Epithelial cell of proximal tubule (primary cell): ENCODE measurements around the gene KLHL29. TPM values are rescaled to one million over a fixed set of nuclear protein-coding genes. Genes with fewer than 3 reads are reported as not detected.

ENCODE experiments used
- DNase-seq: peaks from one replicate; pipeline ENCODE4 v3.0.0-alpha.2; 2011; ENCODE audit warnings: low read depth
- H3K4me3 ChIP-seq: 2 replicates; pipeline ENCODE4 v1.5.1; 2011; ENCODE audit warnings: low read depth, mild to moderate bottlenecking, low read length
- CTCF ChIP-seq: conservative IDR thresholded peaks from 2 replicates; pipeline ENCODE4 v1.5.1; 2012; ENCODE audit warnings: low read depth, mild to moderate bottlenecking, low read length
- total RNA-seq: library from RNA; depleted of rRNA; stranded (reverse); fragments of >200 nt; gene quantifications from 2 replicates; pipeline ENCODE4 v1.2.3, GENCODE V29; 2015

Gene KLHL29
- total RNA-seq, 1 donor from 2014 or later = 12.0 TPM

- H3K4me3 ChIP-seq = no peak overlapping the region
- TF ChIP-seq CTCF = no peak
- DNase-seq = no peak
These were observed 207.2 kb downstream of the KLHL29 start for GRCh38 chr2:23592061-23592685.

GRCh38 chr2:23592898-23593751 is 208.1 kb downstream of the KLHL29 start:
- no peak overlapping the region for H3K4me3 ChIP-seq
- DNase-seq = no peak
- no peak for TF ChIP-seq CTCF

GRCh38 chr2:23593752-23594459 is 208.9 kb downstream of the KLHL29 start:
- DNase-seq = no peak
- no peak overlapping the region for H3K4me3 ChIP-seq
- TF ChIP-seq CTCF = no peak

- H3K4me3 ChIP-seq = no peak overlapping the region
- TF ChIP-seq CTCF = no peak
- no peak for DNase-seq
These were observed 209.5 kb downstream of the KLHL29 start for GRCh38 chr2:23594460-23594825.

- H3K4me3 ChIP-seq = no peak overlapping the region
- no peak for TF ChIP-seq CTCF
- DNase-seq = no peak
These were observed 210.0 kb downstream of the KLHL29 start for GRCh38 chr2:23595021-23595420.

GRCh38 chr2:23595601-23596251 is 210.7 kb downstream of the KLHL29 start:
- no peak for DNase-seq
- no peak for TF ChIP-seq CTCF
- H3K4me3 ChIP-seq = no peak overlapping the region
